ACC112 (cell line): ENCODE measurements around the gene GLS.

Experiments
- H2AFZ ChIP-seq: fragments of 200-600 bp; sonication (generic); one replicate; pipeline ENCODE4 v1.6.0; 2017; ENCODE audit warnings: antibody characterized with exemption, low read length; ENCODE audit not compliant: unreplicated experiment
- H3K27ac ChIP-seq: fragments of 200-600 bp; sonication (generic); 2 replicates; pipeline ENCODE4 v1.5.1; 2014; ENCODE audit warnings: low read depth, mild to moderate bottlenecking, antibody characterized with exemption, low read length, moderate library complexity
- H3K27me3 ChIP-seq: fragments of 200-600 bp; sonication (generic); 2 replicates; pipeline ENCODE4 v1.6.1; 2014; ENCODE audit warnings: mild to moderate bottlenecking, antibody characterized with exemption, low read length, moderate library complexity, mixed read lengths; ENCODE audit not compliant: insufficient read depth
- H3K36me3 ChIP-seq: fragments of 200-600 bp; sonication (generic); 2 replicates; pipeline ENCODE4 v1.6.1; 2016; ENCODE audit warnings: mild to moderate bottlenecking, antibody characterized with exemption, low read length, moderate library complexity, mixed read lengths; ENCODE audit not compliant: insufficient read depth
- H3K4me1 ChIP-seq: fragments of 200-600 bp; sonication (generic); one replicate; pipeline ENCODE4 v1.6.1; 2016; ENCODE audit warnings: low read length, mixed read lengths; ENCODE audit not compliant: insufficient read depth, unreplicated experiment, control insufficient read depth
- H3K4me3 ChIP-seq: fragments of 200-600 bp; sonication (generic); 2 replicates; pipeline ENCODE4 v1.5.1; 2014; ENCODE audit warnings: mild to moderate bottlenecking, low read depth, low read length
- H3K79me2 ChIP-seq: fragments of 200-600 bp; sonication (generic); one replicate; pipeline ENCODE4 v1.6.0; 2016; ENCODE audit warnings: low read length; ENCODE audit not compliant: control insufficient read depth, unreplicated experiment, insufficient read depth

Gene GLS

GRCh38 chr2:191003405-191004309 lies 123.0 kb downstream of the GLS start:
- Histone ChIP-seq H3K36me3 (peaks cover 99% of the 10 kb centered on the region), H3K79me2 (peaks cover 90% of the 10 kb centered on the region)

GRCh38 chr2:191006297-191006696 lies 125.7 kb downstream of the GLS start:
- Histone ChIP-seq H3K4me3 (no peak overlapping the region), H3K36me3 (peaks cover 95% of the 10 kb centered on the region), H3K79me2 (peaks cover 91% of the 10 kb centered on the region), H2AFZ (no peak overlapping the region), H3K4me1 (peaks cover 27% of the 10 kb centered on the region), H3K27me3 (no peaks in the 10 kb centered on the region), H3K27ac (no peak overlapping the region)

More at GRCh38 chr2:191003405-191004309, 123.0 kb downstream of the GLS start:
- Histone ChIP-seq H2AFZ (no peak overlapping the region), H3K4me3 (no peak overlapping the region), H3K27me3 (no peaks in the 10 kb centered on the region), H3K27ac (no peak overlapping the region), H3K4me1 (peaks cover 9% of the 10 kb centered on the region)

DNA sequence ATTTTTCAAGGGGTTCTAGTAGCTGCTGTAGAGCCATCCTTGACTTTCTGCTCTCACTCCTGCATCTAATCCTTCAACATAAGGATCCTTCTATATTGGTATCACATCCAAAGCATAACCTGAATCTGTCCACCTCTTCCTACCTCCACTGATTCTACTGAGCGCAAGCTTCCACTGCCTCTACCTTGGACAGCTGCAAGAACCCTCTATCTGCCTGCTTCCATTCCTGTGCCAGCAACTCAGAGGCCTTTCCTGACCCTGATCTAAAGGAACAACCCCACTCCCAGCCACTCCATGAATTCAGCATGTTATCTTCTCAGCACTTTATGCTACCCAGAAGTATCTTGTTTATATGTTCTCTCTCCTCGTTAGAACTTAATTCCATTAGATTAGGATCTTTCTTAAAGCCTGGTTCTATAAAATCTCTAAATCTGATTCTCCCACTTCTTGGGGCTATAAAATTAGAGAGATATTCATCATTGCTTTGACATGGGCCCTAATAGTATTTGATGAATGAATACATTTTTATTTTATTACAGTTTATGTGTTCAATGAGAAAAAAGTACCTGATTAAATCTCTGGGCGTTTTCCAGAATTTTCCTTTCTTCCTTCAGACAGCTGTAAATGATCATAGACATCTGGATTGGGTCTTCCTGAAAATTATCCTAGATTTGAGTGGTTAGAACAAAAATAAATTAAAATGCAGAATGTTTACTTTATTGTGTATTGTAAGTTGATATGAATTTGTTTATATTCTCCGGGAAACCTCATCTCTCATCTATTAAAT lies 126.6 kb downstream of the GLS start:
- H3K27ac ChIP-seq: no peak overlapping the region
- H3K36me3 ChIP-seq: peaks cover 93% of the 10 kb centered on the region
- H3K79me2 ChIP-seq: peaks cover 93% of the 10 kb centered on the region
- H3K27me3 ChIP-seq: no peaks in the 10 kb centered on the region
- H2AFZ ChIP-seq: no peak overlapping the region
- no peak overlapping the region for H3K4me3 ChIP-seq
- peaks cover 35% of the 10 kb centered on the region for H3K4me1 ChIP-seq

- H3K36me3 ChIP-seq: peaks cover 92% of the 10 kb centered on the region
Observed at GRCh38 chr2:191008286-191008685, 127.7 kb downstream of the GLS start.

DNA sequence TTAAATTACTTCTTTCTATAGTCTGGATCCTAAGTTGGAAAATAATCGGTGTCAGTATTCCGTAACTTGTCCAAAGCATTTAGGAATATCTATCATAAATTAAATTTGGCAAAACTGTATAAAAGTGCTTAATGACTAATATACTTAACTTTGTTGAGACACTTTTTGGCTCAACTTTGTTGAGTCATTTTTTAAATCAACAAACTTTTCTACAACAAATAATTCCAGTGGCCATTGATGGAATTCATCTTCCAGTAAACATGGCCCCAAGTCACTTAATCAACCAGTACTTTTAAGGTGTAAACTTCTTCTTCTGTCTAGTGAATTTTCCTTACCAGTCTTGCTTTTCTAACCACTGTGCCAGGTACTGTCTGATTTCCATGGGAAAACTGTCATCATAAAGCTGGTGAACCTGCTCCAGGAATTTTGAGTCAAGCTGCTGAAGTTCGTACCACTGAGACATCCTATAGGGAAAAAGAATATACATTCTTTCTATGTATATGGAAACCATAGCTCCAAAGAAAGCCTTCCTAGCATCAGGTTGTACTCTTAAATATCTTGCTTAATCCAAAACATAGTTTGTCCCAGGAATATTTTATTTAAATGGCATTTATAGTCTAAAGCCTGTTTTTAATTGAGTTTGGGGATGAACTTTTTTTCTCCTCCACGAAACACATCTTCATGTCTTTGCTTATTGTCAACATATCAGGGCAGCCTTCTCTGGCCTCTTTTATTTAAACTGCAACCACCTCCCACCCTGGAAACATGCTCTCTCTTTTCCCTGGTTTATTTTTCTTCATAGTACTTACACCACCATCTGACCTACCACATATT lies 129.1 kb downstream of the GLS start:
- Histone ChIP-seq H3K36me3 (peaks cover 80% of the 10 kb centered on the region), H3K79me2 (peaks cover 89% of the 10 kb centered on the region), H2AFZ (no peak overlapping the region), H3K4me1 (peaks cover 38% of the 10 kb centered on the region), H3K27me3 (no peaks in the 10 kb centered on the region), H3K27ac (peak overlapping the region; percentile 23; the same call in 1 of the 2 replicates), H3K4me3 (peak overlapping the region; percentile 91)

More at GRCh38 chr2:191008286-191008685, 127.7 kb downstream of the GLS start:
- Histone ChIP-seq H3K27ac (no peak overlapping the region), H3K79me2 (peaks cover 94% of the 10 kb centered on the region), H3K4me3 (no peak overlapping the region), H2AFZ (no peak overlapping the region), H3K27me3 (no peaks in the 10 kb centered on the region), H3K4me1 (peaks cover 35% of the 10 kb centered on the region)

GRCh38 chr2:191010887-191011885 lies 130.6 kb downstream of the GLS start:
- no peak overlapping the region for H2AFZ ChIP-seq
- H3K27me3 ChIP-seq: no peaks in the 10 kb centered on the region
- no peak overlapping the region; the same call in 1 of the 2 replicates for H3K27ac ChIP-seq
- H3K36me3 ChIP-seq: peaks cover 65% of the 10 kb centered on the region
- H3K4me1 ChIP-seq: peaks cover 42% of the 10 kb centered on the region
- H3K79me2 ChIP-seq: peaks cover 76% of the 10 kb centered on the region
- peak overlapping the region; percentile 91 for H3K4me3 ChIP-seq

DNA sequence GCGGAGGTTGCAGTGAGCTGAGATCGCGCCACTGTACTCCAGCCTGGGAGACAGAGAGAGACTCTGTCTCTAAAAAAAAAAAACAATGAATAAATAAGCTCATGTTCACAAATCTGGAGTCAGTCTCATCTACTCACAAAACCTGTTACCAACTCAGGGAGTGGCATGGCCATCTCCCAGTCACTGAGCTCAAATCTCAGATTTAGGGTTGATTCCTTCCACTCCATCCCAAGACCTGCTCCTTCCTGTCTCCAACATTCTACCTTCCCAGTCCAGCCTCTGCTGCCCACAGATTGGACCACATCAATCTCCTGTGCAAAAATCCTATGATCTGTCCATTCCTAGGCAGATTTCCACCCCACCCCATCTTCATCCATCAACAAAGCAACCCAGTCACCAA lies 131.7 kb downstream of the GLS start:
- H3K36me3 ChIP-seq: peaks cover 54% of the 10 kb centered on the region

DNA sequence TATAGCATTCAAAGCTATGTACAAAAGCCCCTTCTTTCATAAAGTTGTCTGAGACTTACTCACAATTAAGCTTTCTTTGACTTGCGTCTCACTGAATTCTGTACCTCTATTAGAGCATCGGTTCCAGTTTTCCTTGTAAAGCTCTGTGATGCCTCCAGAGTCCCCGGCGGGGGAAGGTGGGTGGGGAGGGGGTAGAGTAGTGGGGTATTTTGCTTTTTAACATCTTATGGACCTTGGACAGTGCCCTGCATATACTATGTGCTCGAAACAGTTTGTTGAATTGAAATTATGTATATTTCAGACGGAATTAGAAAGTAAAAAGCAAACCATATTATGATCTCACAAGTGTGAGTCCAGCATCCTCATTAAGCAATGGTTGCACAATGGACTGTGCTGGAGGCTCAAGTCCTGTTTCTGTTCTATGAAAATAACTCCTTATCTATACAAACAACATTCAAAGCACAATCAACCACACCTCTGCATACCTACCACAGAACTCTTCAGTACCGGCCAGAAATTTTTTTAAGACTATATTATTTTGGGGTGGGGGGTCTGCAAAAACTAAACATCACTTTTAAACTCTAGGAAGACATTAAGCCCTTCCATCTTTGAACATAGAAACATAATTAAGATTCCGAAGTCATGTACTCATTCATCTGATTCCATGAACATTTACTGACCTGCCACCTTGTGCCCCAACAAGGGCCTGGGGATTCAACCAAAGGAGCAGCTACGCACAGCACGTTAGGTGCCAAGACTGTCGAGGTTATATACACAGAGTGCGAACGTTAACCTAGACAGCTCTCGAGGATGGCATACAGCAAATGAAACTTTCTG lies 132.4 kb downstream of the GLS start:
- peaks cover 40% of the 10 kb centered on the region for H3K4me1 ChIP-seq
- H2AFZ ChIP-seq: no peak overlapping the region
- peaks cover 58% of the 10 kb centered on the region for H3K79me2 ChIP-seq
- peaks cover 47% of the 10 kb centered on the region for H3K36me3 ChIP-seq
- H3K27ac ChIP-seq: peak overlapping the region; percentile 64
- peak overlapping the region; percentile 91 for H3K4me3 ChIP-seq
- H3K27me3 ChIP-seq: no peaks in the 10 kb centered on the region

More for the DNA sequence above, 131.7 kb downstream of the GLS start:
- Histone ChIP-seq H3K4me3 (peak overlapping the region; percentile 91), H3K27ac (peak overlapping the region; percentile 64), H3K79me2 (peaks cover 65% of the 10 kb centered on the region), H2AFZ (no peak overlapping the region), H3K27me3 (no peaks in the 10 kb centered on the region), H3K4me1 (peaks cover 40% of the 10 kb centered on the region)

DNA sequence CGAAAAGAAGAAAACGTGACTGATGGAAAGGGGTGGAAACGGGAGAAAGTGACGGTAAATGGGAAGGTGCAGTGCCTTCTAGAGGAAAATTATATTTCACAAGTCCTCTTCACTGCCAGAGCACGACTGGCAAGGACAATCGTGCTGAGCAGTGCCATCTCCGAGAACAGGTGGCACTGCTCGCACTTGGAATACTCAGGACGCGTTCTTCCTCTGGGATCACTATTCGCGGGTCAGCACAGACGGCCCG lies 133.0 kb downstream of the GLS start:
- no peak overlapping the region for H2AFZ ChIP-seq
- H3K27ac ChIP-seq: peak overlapping the region; percentile 64
- peaks cover 52% of the 10 kb centered on the region for H3K79me2 ChIP-seq

More for the DNA sequence above, 133.0 kb downstream of the GLS start:
- Histone ChIP-seq H3K4me1 (peaks cover 41% of the 10 kb centered on the region), H3K36me3 (peaks cover 41% of the 10 kb centered on the region), H3K4me3 (peak overlapping the region; percentile 91), H3K27me3 (no peaks in the 10 kb centered on the region)
